Activated B cell treated with CpG ODN at 0.5 μM for 24 hours (primary cell): ENCODE measurements around the gene RASD2. TPM values are rescaled to one million over a fixed set of nuclear protein-coding genes. Genes with fewer than 3 reads are reported as not detected.

ENCODE experiments used
- ATAC-seq: fragments of 200-7000 bp; cut with Tn5 transposase; one replicate; pipeline ENCODE4 v1.10.0; 2021; ENCODE audit warnings: low read depth, mild to moderate bottlenecking, moderate library complexity
- CTCF ChIA-PET: fragments of 350-600 bp; sonication (Branson Sonifier 250); formaldehyde crosslinking; loops from one replicate; lab custom pipeline; 2021; ENCODE audit warnings: antibody characterized with exemption; lab: Charles Lee
- POLR2A ChIA-PET: fragments of 350-600 bp; sonication (Branson Sonifier 250); formaldehyde crosslinking; loops from one replicate; lab custom pipeline; 2021; ENCODE audit warnings: antibody characterized with exemption; lab: Charles Lee
- DNase-seq: peaks from one replicate; pipeline ENCODE4 v3.0.0; 2022
- H3K27ac Mint-ChIP-seq: one replicate; pipeline ENCODE4 v1.8.0; 2020; ENCODE audit warnings: mixed read lengths
- H3K27me3 Mint-ChIP-seq: one replicate; pipeline ENCODE4 v1.8.0; 2021; ENCODE audit warnings: mixed read lengths
- H3K36me3 Mint-ChIP-seq: one replicate; pipeline ENCODE4 v1.8.0; 2021; ENCODE audit warnings: low read depth, mixed read lengths
- H3K4me1 Mint-ChIP-seq: one replicate; pipeline ENCODE4 v1.8.0; 2021; ENCODE audit warnings: mixed read lengths
- H3K4me3 Mint-ChIP-seq: one replicate; pipeline ENCODE4 v1.8.0; 2020; ENCODE audit warnings: mild to moderate bottlenecking, mixed read lengths
- H3K9me3 Mint-ChIP-seq: one replicate; pipeline ENCODE4 v1.8.0; 2020; ENCODE audit warnings: mixed read lengths
- CTCF ChIP-seq: fragments of 200-600 bp; IDR thresholded peaks from one replicate; pipeline ENCODE4 v1.8.0; 2022; ENCODE audit warnings: antibody characterized with exemption, mild to moderate bottlenecking
- intact Hi-C: fragments of 100-400 bp; cut with micrococcal nuclease; formaldehyde crosslinking; loops from one replicate; pipeline ENCODE4 v1.15.1; 2024
- total RNA-seq: library from RNA; stranded (reverse); gene quantifications from 2 replicates; pipeline ENCODE4 v1.2.3, GENCODE V29; 2022

The RASD2 gene
- total RNA-seq, 1 donor from 2014 or later, result not detected

GRCh38 chr22:35543702-35544101 is 3.1 kb downstream of the RASD2 start:
- POLR2A ChIA-PET, result no interaction called here
- no peak for TF ChIP-seq CTCF
- no peak overlapping the region for H3K27ac Mint-ChIP-seq
- CTCF ChIA-PET, result no interaction called here
- peaks cover 5% of the 10 kb centered on the region for H3K4me1 Mint-ChIP-seq
- H3K36me3 Mint-ChIP-seq, result no peaks in the 10 kb centered on the region
- DNase-seq (no peak), ATAC-seq (no peak)
- no peaks in the 10 kb centered on the region for H3K9me3 Mint-ChIP-seq
- peaks cover 36% of the 10 kb centered on the region for H3K27me3 Mint-ChIP-seq
- H3K4me3 Mint-ChIP-seq, result no peak overlapping the region
- intact Hi-C loops, result no loop called here

GRCh38 chr22:35544189-35544588 is 3.6 kb downstream of the RASD2 start:
- ATAC-seq, result no peak
- Mint-ChIP-seq H3K9me3 (no peaks in the 10 kb centered on the region), H3K4me1 (peaks cover 3% of the 10 kb centered on the region), H3K27me3 (peaks cover 38% of the 10 kb centered on the region), H3K4me3 (no peak overlapping the region), H3K27ac (no peak overlapping the region), H3K36me3 (no peaks in the 10 kb centered on the region)
- ChIA-PET CTCF (no interaction called here), POLR2A (no interaction called here)
- intact Hi-C loops, result no loop called here
- TF ChIP-seq CTCF, result no peak
- no peak for DNase-seq

GRCh38 chr22:35544827-35545226 is 4.2 kb downstream of the RASD2 start:
- Mint-ChIP-seq H3K9me3 (no peaks in the 10 kb centered on the region), H3K27me3 (peaks cover 39% of the 10 kb centered on the region), H3K36me3 (no peaks in the 10 kb centered on the region), H3K27ac (no peak overlapping the region), H3K4me1 (peaks cover 1% of the 10 kb centered on the region), H3K4me3 (no peak overlapping the region)
- DNase-seq (no peak), ATAC-seq (no peak)
- POLR2A ChIA-PET, result no interaction called here
- CTCF ChIA-PET, result no interaction called here
- no peak for TF ChIP-seq CTCF
- intact Hi-C loops, result no loop called here

GRCh38 chr22:35546886-35547285 is 6.3 kb downstream of the RASD2 start:
- Mint-ChIP-seq H3K27ac (no peak overlapping the region), H3K4me1 (no peaks in the 10 kb centered on the region), H3K4me3 (no peak overlapping the region), H3K36me3 (no peaks in the 10 kb centered on the region), H3K9me3 (no peaks in the 10 kb centered on the region), H3K27me3 (peaks cover 36% of the 10 kb centered on the region)
- DNase-seq, result no peak
- ChIA-PET CTCF (no interaction called here), POLR2A (no interaction called here)
- no peak for TF ChIP-seq CTCF
- intact Hi-C loops, result no loop called here
- no peak for ATAC-seq

- DNase-seq (no peak), ATAC-seq (no peak)
- TF ChIP-seq CTCF, result no peak
- intact Hi-C loops, result no loop called here
- ChIA-PET POLR2A (no interaction called here), CTCF (no interaction called here)
- Mint-ChIP-seq H3K27ac (no peak overlapping the region), H3K9me3 (no peaks in the 10 kb centered on the region), H3K27me3 (peaks cover 27% of the 10 kb centered on the region), H3K36me3 (no peaks in the 10 kb centered on the region), H3K4me1 (peaks cover 4% of the 10 kb centered on the region), H3K4me3 (no peak overlapping the region)
Observed at GRCh38 chr22:35547987-35548721, 7.5 kb downstream of the RASD2 start.
